Measurements from ENCODE around the gene BRI3.

BRI3 gene

DNA sequence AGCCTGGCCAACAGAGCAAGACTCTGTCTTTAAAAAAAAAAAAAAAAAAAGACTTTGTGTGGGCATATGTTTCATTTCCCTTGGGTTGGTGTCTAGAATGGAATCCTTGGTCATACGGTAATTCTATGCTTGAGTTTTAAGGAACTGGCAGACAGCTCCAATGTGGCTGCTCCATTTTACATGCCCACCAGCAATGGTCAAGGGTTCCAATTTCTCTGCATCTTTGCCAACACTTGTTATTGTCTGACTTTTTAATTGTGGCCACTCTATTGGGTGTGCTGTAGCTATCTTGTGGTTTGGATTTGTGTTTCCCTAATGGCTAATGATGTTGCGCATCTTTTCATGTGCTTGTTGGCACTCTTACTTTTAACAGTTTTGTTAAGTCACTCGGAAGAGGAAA is 57.6 kb downstream of the BRI3 start:
- no peaks in the 10 kb centered on the region for H3K4me1 ChIP-seq (ENCODE audit: insufficient read depth, low read length, severe bottlenecking)
- H2AFZ ChIP-seq (ENCODE audit: low read length), result no peak overlapping the region
- H3K4me3 ChIP-seq (ENCODE audit: low read depth, low read length, poor library complexity, severe bottlenecking), result no peak overlapping the region
- H3K27me3 ChIP-seq (ENCODE audit: insufficient read depth, low read length), result 0 out of 2 replicates have a peak, but pooled peaks cover 4% of the 10 kb centered on the region
- H4K20me1 ChIP-seq (ENCODE audit: insufficient read depth, low read length), result no peaks in the 10 kb centered on the region
- no peak overlapping the region for H3K4me2 ChIP-seq (ENCODE audit: low read length)
- TF ChIP-seq, protein P1, sequence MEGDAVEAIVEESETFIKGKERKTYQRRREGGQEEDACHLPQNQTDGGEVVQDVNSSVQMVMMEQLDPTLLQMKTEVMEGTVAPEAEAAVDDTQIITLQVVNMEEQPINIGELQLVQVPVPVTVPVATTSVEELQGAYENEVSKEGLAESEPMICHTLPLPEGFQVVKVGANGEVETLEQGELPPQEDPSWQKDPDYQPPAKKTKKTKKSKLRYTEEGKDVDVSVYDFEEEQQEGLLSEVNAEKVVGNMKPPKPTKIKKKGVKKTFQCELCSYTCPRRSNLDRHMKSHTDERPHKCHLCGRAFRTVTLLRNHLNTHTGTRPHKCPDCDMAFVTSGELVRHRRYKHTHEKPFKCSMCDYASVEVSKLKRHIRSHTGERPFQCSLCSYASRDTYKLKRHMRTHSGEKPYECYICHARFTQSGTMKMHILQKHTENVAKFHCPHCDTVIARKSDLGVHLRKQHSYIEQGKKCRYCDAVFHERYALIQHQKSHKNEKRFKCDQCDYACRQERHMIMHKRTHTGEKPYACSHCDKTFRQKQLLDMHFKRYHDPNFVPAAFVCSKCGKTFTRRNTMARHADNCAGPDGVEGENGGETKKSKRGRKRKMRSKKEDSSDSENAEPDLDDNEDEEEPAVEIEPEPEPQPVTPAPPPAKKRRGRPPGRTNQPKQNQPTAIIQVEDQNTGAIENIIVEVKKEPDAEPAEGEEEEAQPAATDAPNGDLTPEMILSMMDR (IDR thresholded peaks at IDR 0.05; ENCODE audit: low read length), result no peak
- no peak for TF ChIP-seq EZH2 (IDR thresholded peaks at IDR 0.05; ENCODE audit: borderline replicate concordance, low read length)
- H3F3A ChIP-seq (ENCODE audit: insufficient read depth, low read length), result no peaks in the 10 kb centered on the region
- no peak overlapping the region for H3K9ac ChIP-seq (ENCODE audit: low read length)
- no peak overlapping the region for H3K27ac ChIP-seq (ENCODE audit: low read depth, low read length, poor library complexity, severe bottlenecking)
- no peaks in the 10 kb centered on the region for H3K9me3 ChIP-seq (ENCODE audit: low read length)
- no peaks in the 10 kb centered on the region for H3K9me2 ChIP-seq (ENCODE audit: low read depth, low read length)
- no peaks in the 10 kb centered on the region for H3K79me2 ChIP-seq (ENCODE audit: insufficient read depth, low read length)
- H3K36me3 ChIP-seq (ENCODE audit: insufficient read depth, low read length), result no peaks in the 10 kb centered on the region

DNA sequence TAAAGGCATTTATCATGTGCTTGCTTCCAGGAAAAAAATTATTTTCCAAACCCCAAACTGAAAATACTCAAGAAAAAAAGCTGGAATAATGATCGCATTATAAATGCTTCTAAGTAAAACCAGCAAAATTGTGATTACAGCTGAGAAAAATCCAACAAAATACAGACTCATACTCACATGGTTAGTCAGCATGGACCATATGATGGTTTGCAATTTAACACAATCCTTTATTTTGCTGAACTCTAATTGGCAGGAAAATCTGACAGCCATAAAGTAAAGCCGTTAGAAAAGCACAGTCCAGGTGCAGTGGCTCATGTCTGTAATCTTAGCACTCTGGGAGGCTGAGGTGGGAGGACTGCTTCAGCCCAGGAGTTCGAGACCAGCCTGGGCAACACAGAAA is 59.6 kb downstream of the BRI3 start:
- Histone ChIP-seq H3K36me3 (ENCODE audit: insufficient read depth, low read length) (no peaks in the 10 kb centered on the region), H4K20me1 (ENCODE audit: insufficient read depth, low read length) (no peaks in the 10 kb centered on the region), H3K4me3 (ENCODE audit: low read depth, low read length, poor library complexity, severe bottlenecking) (no peak overlapping the region), H3K27ac (ENCODE audit: low read depth, low read length, poor library complexity, severe bottlenecking) (no peak overlapping the region), H3K4me2 (ENCODE audit: low read length) (no peak overlapping the region), H3K9ac (ENCODE audit: low read length) (no peak overlapping the region), H2AFZ (ENCODE audit: low read length) (no peak overlapping the region), H3K9me2 (ENCODE audit: low read depth, low read length) (no peaks in the 10 kb centered on the region), H3K79me2 (ENCODE audit: insufficient read depth, low read length) (no peaks in the 10 kb centered on the region), H3F3A (ENCODE audit: insufficient read depth, low read length) (no peaks in the 10 kb centered on the region), H3K9me3 (ENCODE audit: low read length) (no peaks in the 10 kb centered on the region), H3K27me3 (ENCODE audit: insufficient read depth, low read length) (0 out of 2 replicates have a peak, but pooled peaks cover 4% of the 10 kb centered on the region), H3K4me1 (ENCODE audit: insufficient read depth, low read length, severe bottlenecking) (no peaks in the 10 kb centered on the region)
- TF ChIP-seq, protein P1 (IDR thresholded peaks at IDR 0.05; ENCODE audit: low read length), result no peak
- no peak for TF ChIP-seq EZH2 (IDR thresholded peaks at IDR 0.05; ENCODE audit: borderline replicate concordance, low read length)

Data from OCI-LY1 (cell line).